Astrocyte (in vitro differentiated cells and primary cell): ENCODE data around the gene EXTL2.

Experiments used
- CTCF ChIP-seq: IDR thresholded peaks from 2 replicates; pipeline ENCODE4 v1.5.1; 2011; ENCODE audit warnings: low read depth, mild to moderate bottlenecking, inconsistent platforms, low read length, moderate library complexity; ENCODE audit not compliant: insufficient read depth
- EZH2 ChIP-seq: IDR thresholded peaks from 2 replicates; pipeline ENCODE4 v1.6.1; 2012; ENCODE audit warnings: mild to moderate bottlenecking, low read length, inconsistent platforms; ENCODE audit not compliant: insufficient read depth

GRCh38 chr1:100851726-100852125, 42.9 kb downstream of the EXTL2 start:
- no peak for TF ChIP-seq CTCF
- no peak for TF ChIP-seq EZH2
